Measurements from ENCODE around the gene CDH13.

- TF ChIP-seq, protein P1, sequence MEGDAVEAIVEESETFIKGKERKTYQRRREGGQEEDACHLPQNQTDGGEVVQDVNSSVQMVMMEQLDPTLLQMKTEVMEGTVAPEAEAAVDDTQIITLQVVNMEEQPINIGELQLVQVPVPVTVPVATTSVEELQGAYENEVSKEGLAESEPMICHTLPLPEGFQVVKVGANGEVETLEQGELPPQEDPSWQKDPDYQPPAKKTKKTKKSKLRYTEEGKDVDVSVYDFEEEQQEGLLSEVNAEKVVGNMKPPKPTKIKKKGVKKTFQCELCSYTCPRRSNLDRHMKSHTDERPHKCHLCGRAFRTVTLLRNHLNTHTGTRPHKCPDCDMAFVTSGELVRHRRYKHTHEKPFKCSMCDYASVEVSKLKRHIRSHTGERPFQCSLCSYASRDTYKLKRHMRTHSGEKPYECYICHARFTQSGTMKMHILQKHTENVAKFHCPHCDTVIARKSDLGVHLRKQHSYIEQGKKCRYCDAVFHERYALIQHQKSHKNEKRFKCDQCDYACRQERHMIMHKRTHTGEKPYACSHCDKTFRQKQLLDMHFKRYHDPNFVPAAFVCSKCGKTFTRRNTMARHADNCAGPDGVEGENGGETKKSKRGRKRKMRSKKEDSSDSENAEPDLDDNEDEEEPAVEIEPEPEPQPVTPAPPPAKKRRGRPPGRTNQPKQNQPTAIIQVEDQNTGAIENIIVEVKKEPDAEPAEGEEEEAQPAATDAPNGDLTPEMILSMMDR (conservative IDR thresholded peaks at IDR 0.05 in 1 of 2, IDR thresholded peaks at IDR 0.05 in 1 of 2; ENCODE audit: low read depth in 1 of 2, low read length in 2 of 2): no peak
- TF ChIP-seq EZH2 (IDR thresholded peaks at IDR 0.05; ENCODE audit: low read length, missing control alignments): no peak
Measured at GRCh38 chr16:83054283-83054682, 427.5 kb downstream of the CDH13 start.

Measured in fibroblast of lung (primary cell).